A673 (cell line): Measurements from ENCODE around the gene UTP25. TPM values are rescaled to one million over a fixed set of nuclear protein-coding genes. Genes with fewer than 3 reads are reported as not detected.

Experiments used
- BruUV-seq: library from RNA; stranded (reverse); fragments of 400-500 nt; replicated peaks from 2 replicates; lab custom pipeline; 2021; lab: Mats Ljungman, UMichigan
- CTCF ChIA-PET: fragments of 300-600 bp; sonication (Branson Sonifier 250); formaldehyde crosslinking; loops from one replicate; lab custom pipeline; 2022; ENCODE audit warnings: antibody characterized with exemption; lab: Charles Lee
- POLR2A ChIA-PET: fragments of 300-600 bp; sonication (Branson Sonifier 250); formaldehyde crosslinking; loops from one replicate; lab custom pipeline; 2022; ENCODE audit warnings: antibody characterized with exemption; ENCODE audit not compliant: low non-redundant PET; lab: Charles Lee
- DNase-seq: peaks from one replicate; pipeline ENCODE4 v3.0.0-alpha.2; 2015; ENCODE audit warnings: low spot score
- H3K27ac ChIP-seq: fragments of 200-600 bp; sonication (generic); 2 replicates; pipeline ENCODE4 v1.5.1; 2016; ENCODE audit warnings: mixed run types, low read depth, mild to moderate bottlenecking, mixed read lengths, antibody characterized with exemption, low read length; ENCODE audit not compliant: poor library complexity, severe bottlenecking
- H3K27me3 ChIP-seq: fragments of 200-600 bp; sonication (generic); replicated peaks from 2 replicates; pipeline ENCODE4 v1.6.1; 2017; ENCODE audit warnings: mixed run types, low read depth, mild to moderate bottlenecking, mixed read lengths, antibody characterized with exemption, low read length; ENCODE audit not compliant: insufficient read depth, poor library complexity
- H3K36me3 ChIP-seq: fragments of 200-600 bp; sonication (generic); 2 replicates; pipeline ENCODE4 v1.6.1; 2016; ENCODE audit warnings: mixed run types, mild to moderate bottlenecking, mixed read lengths, antibody characterized with exemption, low read length; ENCODE audit not compliant: insufficient read depth, poor library complexity, severe bottlenecking
- H3K4me1 ChIP-seq: fragments of 200-600 bp; sonication (generic); 2 replicates; pipeline ENCODE4 v1.6.1; 2017; ENCODE audit warnings: mixed run types, mild to moderate bottlenecking, mixed read lengths, antibody characterized with exemption, low read length; ENCODE audit not compliant: insufficient read depth, poor library complexity, severe bottlenecking
- H3K4me3 ChIP-seq: fragments of 200-600 bp; sonication (generic); 2 replicates; pipeline ENCODE4 v1.5.1; 2016; ENCODE audit warnings: low read depth, mixed run types, mild to moderate bottlenecking, mixed read lengths, low read length; ENCODE audit not compliant: poor library complexity, severe bottlenecking
- H3K9me3 ChIP-seq: fragments of 200-600 bp; sonication (generic); 2 replicates; pipeline ENCODE4 v1.6.1; 2016; ENCODE audit warnings: mixed run types, low read depth, mild to moderate bottlenecking, mixed read lengths, antibody characterized with exemption, low read length; ENCODE audit not compliant: poor library complexity, severe bottlenecking
- EZH2 ChIP-seq: fragments of 200-600 bp; sonication (generic); IDR thresholded peaks from 2 replicates; pipeline ENCODE4 v1.6.1; 2017; ENCODE audit warnings: borderline replicate concordance, low read depth, mild to moderate bottlenecking, mixed read lengths, antibody characterized with exemption, low read length; ENCODE audit not compliant: poor library complexity, severe bottlenecking
- intact Hi-C: fragments of 100-400 bp; cut with micrococcal nuclease; formaldehyde crosslinking; loops from one replicate; pipeline ENCODE4 v1.10.0; 2022; ENCODE audit not compliant: unreplicated experiment
- total RNA-seq: library from RNA; stranded (reverse); gene quantifications from 2 replicates; pipeline ENCODE4 v1.2.3, GENCODE V29; 2021
- TF ChIP-seq, protein P1 (sequence below): fragments of 300-800, 200-600 bp; sonication (generic); conservative IDR thresholded peaks from 2 replicates; pipeline ENCODE4 v1.5.1; 2017; ENCODE audit warnings: low read depth, mild to moderate bottlenecking, antibody characterized with exemption, low read length, moderate library complexity, mixed read lengths

Gene UTP25
- total RNA-seq, 1 experiment from 2014 or later, result 11.5 TPM

- Histone ChIP-seq H3K36me3 (no peaks in the 10 kb centered on the region), H3K9me3 (no peaks in the 10 kb centered on the region), H3K27me3 (no peaks in the 10 kb centered on the region), H3K4me1 (peaks cover 36% of the 10 kb centered on the region), H3K27ac (no peak overlapping the region), H3K4me3 (no peak overlapping the region)
- no peak for TF ChIP-seq EZH2
- TF ChIP-seq, protein P1, sequence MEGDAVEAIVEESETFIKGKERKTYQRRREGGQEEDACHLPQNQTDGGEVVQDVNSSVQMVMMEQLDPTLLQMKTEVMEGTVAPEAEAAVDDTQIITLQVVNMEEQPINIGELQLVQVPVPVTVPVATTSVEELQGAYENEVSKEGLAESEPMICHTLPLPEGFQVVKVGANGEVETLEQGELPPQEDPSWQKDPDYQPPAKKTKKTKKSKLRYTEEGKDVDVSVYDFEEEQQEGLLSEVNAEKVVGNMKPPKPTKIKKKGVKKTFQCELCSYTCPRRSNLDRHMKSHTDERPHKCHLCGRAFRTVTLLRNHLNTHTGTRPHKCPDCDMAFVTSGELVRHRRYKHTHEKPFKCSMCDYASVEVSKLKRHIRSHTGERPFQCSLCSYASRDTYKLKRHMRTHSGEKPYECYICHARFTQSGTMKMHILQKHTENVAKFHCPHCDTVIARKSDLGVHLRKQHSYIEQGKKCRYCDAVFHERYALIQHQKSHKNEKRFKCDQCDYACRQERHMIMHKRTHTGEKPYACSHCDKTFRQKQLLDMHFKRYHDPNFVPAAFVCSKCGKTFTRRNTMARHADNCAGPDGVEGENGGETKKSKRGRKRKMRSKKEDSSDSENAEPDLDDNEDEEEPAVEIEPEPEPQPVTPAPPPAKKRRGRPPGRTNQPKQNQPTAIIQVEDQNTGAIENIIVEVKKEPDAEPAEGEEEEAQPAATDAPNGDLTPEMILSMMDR, result no peak
- POLR2A ChIA-PET, result no interaction called here
- BruUV-seq, result no TSS peak
- CTCF ChIA-PET, result interaction anchor here (1.1 kb wide), 1 partner anchor 12 kb away, joined by 3 read pairs; no protein-coding TSS in a partner anchor
- intact Hi-C loops, result no loop called here
- DNase-seq, result no peak
Observed at GRCh38 chr1:209889077-209889418, 61.3 kb downstream of the UTP25 start.

GRCh38 chr1:209890641-209891330, 63.0 kb downstream of the UTP25 start:
- no peak overlapping the region for H3K27ac ChIP-seq
- no TSS peak for BruUV-seq
- TF ChIP-seq EZH2, result no peak
- TF ChIP-seq, protein P1, result no peak
- H3K4me1 ChIP-seq, result peaks cover 19% of the 10 kb centered on the region
- intact Hi-C loops, result no loop called here
- no peaks in the 10 kb centered on the region for H3K9me3 ChIP-seq
- H3K27me3 ChIP-seq, result no peaks in the 10 kb centered on the region
- no peak overlapping the region for H3K4me3 ChIP-seq
- no peaks in the 10 kb centered on the region for H3K36me3 ChIP-seq
- DNase-seq, result no peak
- ChIA-PET CTCF (no interaction called here), POLR2A (no interaction called here)

GRCh38 chr1:209893751-209894150, 66.0 kb downstream of the UTP25 start:
- H3K4me1 ChIP-seq, result peaks cover 12% of the 10 kb centered on the region
- TF ChIP-seq EZH2, result no peak
- TF ChIP-seq, protein P1, result no peak
- ChIA-PET CTCF (no interaction called here), POLR2A (no interaction called here)
- BruUV-seq, result no TSS peak
- no peak for DNase-seq
- no peak overlapping the region for H3K4me3 ChIP-seq
- H3K9me3 ChIP-seq, result no peaks in the 10 kb centered on the region
- no peaks in the 10 kb centered on the region for H3K27me3 ChIP-seq
- intact Hi-C loops, result no loop called here
- H3K27ac ChIP-seq, result no peak overlapping the region
- no peaks in the 10 kb centered on the region for H3K36me3 ChIP-seq
